HG02852 (cell line): Measurements from ENCODE around the gene SERPINI1.

Experiments
- ATAC-seq: cut with Tn5 transposase; IDR thresholded peaks from one replicate; pipeline ENCODE4 v1.9.1; 2021; ENCODE audit warnings: mild to moderate bottlenecking, moderate library complexity; ENCODE audit not compliant: unreplicated experiment

SERPINI1 gene

GRCh38 chr3:167843886-167844285, 108.4 kb downstream of the SERPINI1 start:
- ATAC-seq = no peak

- no peak for ATAC-seq
Measured at GRCh38 chr3:167844528-167844927, 109.0 kb downstream of the SERPINI1 start.

GRCh38 chr3:167851171-167851570, 115.7 kb downstream of the SERPINI1 start:
- no peak for ATAC-seq

GRCh38 chr3:167851749-167852148, 116.2 kb downstream of the SERPINI1 start:
- ATAC-seq = no peak

GRCh38 chr3:167852216-167852615, 116.7 kb downstream of the SERPINI1 start:
- ATAC-seq = no peak

- no peak for ATAC-seq
Measured at GRCh38 chr3:167854063-167854462, 118.5 kb downstream of the SERPINI1 start.

- ATAC-seq = no peak
Measured at GRCh38 chr3:167854846-167855245, 119.3 kb downstream of the SERPINI1 start.

GRCh38 chr3:167855306-167855705, 119.8 kb downstream of the SERPINI1 start:
- ATAC-seq = no peak

GRCh38 chr3:167858865-167859264, 123.3 kb downstream of the SERPINI1 start:
- no peak for ATAC-seq

GRCh38 chr3:167859610-167860009, 124.1 kb downstream of the SERPINI1 start:
- ATAC-seq = no peak

- no peak for ATAC-seq
Measured at GRCh38 chr3:167861649-167862048, 126.1 kb downstream of the SERPINI1 start.

GRCh38 chr3:167862104-167862730, 126.7 kb downstream of the SERPINI1 start:
- ATAC-seq = no peak

- ATAC-seq = no peak
Measured at GRCh38 chr3:167863811-167864551, 128.5 kb downstream of the SERPINI1 start.

GRCh38 chr3:167864552-167864874, 129.0 kb downstream of the SERPINI1 start:
- ATAC-seq = no peak

GRCh38 chr3:167866331-167866730, 130.8 kb downstream of the SERPINI1 start:
- no peak for ATAC-seq

- ATAC-seq = no peak
Measured at GRCh38 chr3:167867981-167868380, 132.5 kb downstream of the SERPINI1 start.

- ATAC-seq = no peak
Measured at GRCh38 chr3:167870181-167870580, 134.7 kb downstream of the SERPINI1 start.

GRCh38 chr3:167870759-167871158, 135.2 kb downstream of the SERPINI1 start:
- no peak for ATAC-seq

- no peak for ATAC-seq
Measured at GRCh38 chr3:167872032-167872431, 136.5 kb downstream of the SERPINI1 start.

GRCh38 chr3:167872941-167873340, 137.4 kb downstream of the SERPINI1 start:
- ATAC-seq = no peak

GRCh38 chr3:167874671-167875372, 139.3 kb downstream of the SERPINI1 start:
- no peak for ATAC-seq
